ENCODE data around the gene GOLGA8R.
"Not testable (repeated sequence)": the region's sequence is repeated elsewhere in the genome, so short reads cannot be mapped to it uniquely, and the experiment has no call there.

- TF ChIP-seq CTCF, POLR2A (IDR thresholded peaks at IDR 0.05): not testable (repeated sequence)
Measured at GRCh38 chr15:30361404-30361803, 52.7 kb downstream of the GOLGA8R start.
